ENCODE measurements around the gene PLXDC1. TPM values are rescaled to one million over a fixed set of nuclear protein-coding genes. Genes with fewer than 3 reads are reported as not detected.
A peak's percentile ranks its signal among the peaks of the same experiment; 100 is the strongest.

PLXDC1 gene
- total RNA-seq, 1 experiment from 2014 or later = 2.0 TPM

GRCh38 chr17:39110435-39111136, 40.9 kb downstream of the PLXDC1 start:
- no peak overlapping the region for H3K14ac ChIP-seq (ENCODE audit: insufficient read depth, low read length)
- no peak overlapping the region for H4K8ac ChIP-seq (replicated peaks; ENCODE audit: insufficient read length, low read depth, low read length)
- no peak overlapping the region for H3K4me2 ChIP-seq (ENCODE audit: insufficient read depth, insufficient read length, low read length)
- H2BK20ac ChIP-seq (ENCODE audit: low read depth, low read length, poor library complexity, severe bottlenecking) = no peak overlapping the region
- TF ChIP-seq CTCF (conservative IDR thresholded peaks at IDR 0.05) = peak; percentile 19; the same call in 1 of the 3 replicates
- H2BK15ac ChIP-seq (ENCODE audit: low read depth, low read length) = no peak overlapping the region
- WGBS (ENCODE audit: extremely low coverage, insufficient read length, low lambda C conversion rate) = no CpG with 5 or more reads among the region's 19 CpGs
- H3K36me3 Mint-ChIP-seq (ENCODE audit: insufficient read depth in 1 of 3, low read depth in 3 of 3) = no peaks in the 10 kb centered on the region
- H3K56ac ChIP-seq (ENCODE audit: insufficient read length, low read depth, low read length) = no peak overlapping the region
- H3K27me3 ChIP-seq (ENCODE audit: insufficient read depth, low read length) = no peaks in the 10 kb centered on the region
- H3T11ph ChIP-seq (ENCODE audit: low read length) = no peak overlapping the region
- H4K20me1 ChIP-seq (ENCODE audit: control insufficient read depth, insufficient read depth, insufficient read length) = no peaks in the 10 kb centered on the region
- H3K18ac ChIP-seq (ENCODE audit: insufficient read length, low read depth, low read length) = no peak overlapping the region
- no peaks in the 10 kb centered on the region for H3K4me1 ChIP-seq (ENCODE audit: insufficient read depth, low read length)
- no peaks in the 10 kb centered on the region for H3K23me2 ChIP-seq (ENCODE audit: insufficient read length, low read depth, low read length, poor library complexity, severe bottlenecking)
- H3K4me1 Mint-ChIP-seq = peaks cover 0 to 15% of the 10 kb centered on the region in 2 experiments; a peak in 1 of 4 replicates
- H3K4me3 Mint-ChIP-seq = no peak overlapping the region
- no peak overlapping the region for H2BK12ac ChIP-seq (ENCODE audit: insufficient read length, low read depth, low read length)
- no peak overlapping the region for H3K4ac ChIP-seq (ENCODE audit: low read depth, low read length)
- H3K79me1 ChIP-seq (ENCODE audit: insufficient read depth, low read depth, low read length, poor library complexity, severe bottlenecking) = no peaks in the 10 kb centered on the region
- H4K5ac ChIP-seq (ENCODE audit: insufficient read length, low read depth, low read length) = no peak overlapping the region
- 0 out of 7 replicates have a peak overlapping the region, but pooled peaks of 1 of the 3 experiments have one; percentile 47 for H3K27ac Mint-ChIP-seq
- H3K23ac ChIP-seq (ENCODE audit: insufficient read length, low read depth, low read length) = no peak overlapping the region
- H2BK120ac ChIP-seq (ENCODE audit: low read depth, low read length, poor library complexity, severe bottlenecking) = no peak overlapping the region
- H4K91ac ChIP-seq (ENCODE audit: insufficient read length, low read depth, low read length) = no peak overlapping the region
- no peaks in the 10 kb centered on the region for H3K79me2 ChIP-seq (ENCODE audit: insufficient read depth, low read length)
- peaks cover 11% of the 10 kb centered on the region for H3K27me3 Mint-ChIP-seq (ENCODE audit: low read depth)
- no peak overlapping the region for H3K9ac ChIP-seq (ENCODE audit: extremely low read depth, insufficient read length, low read length)
- no peak overlapping the region for H3K27ac ChIP-seq (ENCODE audit: insufficient read length, low read depth, low read length)
- no peak overlapping the region for H2BK5ac ChIP-seq (ENCODE audit: insufficient read length, low read length)
- H2AK5ac ChIP-seq (ENCODE audit: insufficient read length, low read length) = no peak overlapping the region
- DNase-seq = peak; percentile 56
- H3K9me3 ChIP-seq (ENCODE audit: control insufficient read depth, low read depth, low read length) = no peaks in the 10 kb centered on the region
- H3K9me3 Mint-ChIP-seq = peaks cover 0 to 2% of the 10 kb centered on the region in 2 experiments; a peak in 1 of 5 replicates
- no peak overlapping the region for H2AFZ ChIP-seq (ENCODE audit: low read length)
